ENCODE data around the gene TRIM27.
"Not testable (repeated sequence)": the region's sequence is repeated elsewhere in the genome, so short reads cannot be mapped to it uniquely, and the experiment has no call there.

TRIM27 gene

DNA sequence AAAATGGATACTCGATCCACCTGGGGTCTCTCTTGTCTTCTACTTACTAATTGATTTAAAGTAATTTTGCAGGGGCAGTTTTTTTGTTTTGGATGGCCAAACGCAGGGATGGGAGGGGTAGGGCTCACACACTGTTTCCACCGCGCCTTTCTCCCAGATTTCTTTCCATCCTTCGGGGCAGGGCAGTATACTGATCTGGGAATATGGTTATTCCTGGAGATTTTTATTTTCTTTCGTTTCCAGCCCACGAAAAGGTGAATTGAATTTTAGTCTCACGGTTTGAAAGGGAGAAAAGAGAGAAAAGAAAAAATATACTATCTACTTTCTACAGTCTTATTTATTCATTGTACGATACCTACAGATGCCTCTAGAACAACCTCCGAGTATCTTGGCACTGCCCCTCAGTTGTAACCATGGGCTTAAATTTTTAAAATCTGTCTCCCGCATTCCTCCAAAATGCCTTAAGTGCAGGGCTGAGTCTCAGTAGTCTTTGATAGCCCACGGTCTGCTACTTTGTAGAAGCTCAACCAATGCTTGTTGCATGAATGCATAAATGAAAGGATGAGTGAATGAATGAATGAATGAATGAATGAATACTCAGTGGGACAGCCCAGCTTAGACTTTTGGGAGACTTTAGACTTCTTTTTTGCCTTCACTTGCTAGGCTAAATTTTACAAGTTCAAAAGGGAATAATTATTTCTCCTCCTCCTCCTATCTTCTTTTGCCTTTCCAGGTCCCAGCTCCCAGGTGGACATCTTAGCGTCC is 18.1 kb upstream of the TRIM27 start:
- no peak for DNase-seq

DNA sequence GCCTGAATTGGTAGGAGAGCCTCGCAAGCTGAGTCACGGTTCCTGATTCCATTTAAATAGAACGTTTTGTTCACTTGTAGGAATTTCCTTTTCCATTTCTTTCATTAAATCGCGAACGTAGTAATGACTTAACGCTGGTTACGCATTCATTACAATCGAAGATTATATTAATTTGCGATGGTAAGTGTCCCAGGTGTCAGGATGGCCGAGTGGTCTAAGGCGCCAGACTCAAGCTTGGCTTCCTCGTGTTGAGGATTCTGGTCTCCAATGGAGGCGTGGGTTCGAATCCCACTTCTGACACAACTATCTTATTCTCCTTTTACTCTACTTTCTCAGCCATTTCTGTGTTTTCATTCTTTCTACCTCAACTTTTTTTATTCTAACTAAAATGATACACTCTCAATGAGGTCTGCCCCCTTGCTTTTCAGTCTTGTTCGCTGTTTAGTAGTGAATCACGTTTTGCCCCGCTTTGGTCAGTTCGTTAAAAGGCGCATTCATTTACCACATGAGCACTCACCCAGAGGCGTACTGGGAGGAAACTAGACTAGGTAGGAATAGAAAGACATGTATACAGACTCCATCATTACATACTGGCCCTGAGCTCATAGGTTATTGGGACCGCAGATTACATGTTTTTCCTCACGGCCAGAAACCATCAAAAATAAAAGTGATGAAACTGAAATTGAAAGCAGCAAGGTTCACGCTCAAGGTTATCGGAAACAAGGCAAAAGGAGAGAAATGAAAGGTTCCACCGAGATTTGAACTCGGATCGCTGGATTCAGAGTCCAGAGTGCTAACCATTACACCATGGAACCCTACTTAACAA is 17.3 kb upstream of the TRIM27 start:
- DNase-seq: peak; percentile 82

DNA sequence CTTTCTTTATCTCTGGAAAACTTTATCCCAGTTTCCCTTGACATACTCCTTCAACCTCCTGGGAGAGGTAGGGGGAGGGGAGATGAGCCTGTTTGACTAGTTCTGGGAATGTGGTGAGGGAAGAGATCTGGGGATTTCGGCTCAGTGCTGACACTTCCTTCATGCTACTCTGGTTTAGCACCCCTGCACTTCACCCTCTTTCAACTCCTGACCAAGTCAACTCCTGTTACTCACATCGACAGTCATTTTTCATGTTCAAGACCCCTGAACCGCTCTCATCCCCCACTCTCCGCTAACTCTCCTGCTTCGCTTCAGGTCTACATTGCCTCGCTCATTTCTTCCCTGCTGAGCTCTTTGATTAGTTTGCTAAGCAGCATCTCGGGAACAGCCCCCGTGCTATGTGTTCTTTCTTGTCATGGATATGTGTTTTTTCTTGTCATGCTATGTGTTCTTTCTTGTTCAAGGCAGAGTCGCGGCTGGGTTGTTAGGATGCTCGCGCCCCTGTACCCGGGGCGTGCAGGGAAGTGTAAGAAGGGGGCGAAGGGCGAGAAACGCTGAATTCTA is 16.6 kb upstream of the TRIM27 start:
- DNase-seq: peak; percentile 69

DNA sequence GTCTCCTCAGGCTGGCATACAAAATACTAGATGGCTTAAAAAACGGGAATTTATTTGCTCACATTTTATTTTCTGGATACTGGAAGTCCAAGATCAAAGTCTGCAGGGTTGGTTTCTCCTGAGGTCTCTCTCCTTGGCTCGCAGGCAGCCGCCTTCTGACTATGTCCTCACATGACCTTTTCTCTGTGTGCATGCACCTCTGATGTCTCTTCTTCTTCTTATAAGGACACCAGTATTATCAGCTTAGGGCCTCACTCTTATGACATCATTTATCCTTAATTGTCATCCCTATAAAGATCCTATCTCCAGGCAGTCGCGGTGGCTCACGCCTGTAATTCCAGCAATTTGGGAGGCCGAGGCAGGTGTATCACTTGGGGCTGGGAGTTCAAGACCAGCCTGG is 9.3 kb upstream of the TRIM27 start:
- DNase-seq: no peak

DNA sequence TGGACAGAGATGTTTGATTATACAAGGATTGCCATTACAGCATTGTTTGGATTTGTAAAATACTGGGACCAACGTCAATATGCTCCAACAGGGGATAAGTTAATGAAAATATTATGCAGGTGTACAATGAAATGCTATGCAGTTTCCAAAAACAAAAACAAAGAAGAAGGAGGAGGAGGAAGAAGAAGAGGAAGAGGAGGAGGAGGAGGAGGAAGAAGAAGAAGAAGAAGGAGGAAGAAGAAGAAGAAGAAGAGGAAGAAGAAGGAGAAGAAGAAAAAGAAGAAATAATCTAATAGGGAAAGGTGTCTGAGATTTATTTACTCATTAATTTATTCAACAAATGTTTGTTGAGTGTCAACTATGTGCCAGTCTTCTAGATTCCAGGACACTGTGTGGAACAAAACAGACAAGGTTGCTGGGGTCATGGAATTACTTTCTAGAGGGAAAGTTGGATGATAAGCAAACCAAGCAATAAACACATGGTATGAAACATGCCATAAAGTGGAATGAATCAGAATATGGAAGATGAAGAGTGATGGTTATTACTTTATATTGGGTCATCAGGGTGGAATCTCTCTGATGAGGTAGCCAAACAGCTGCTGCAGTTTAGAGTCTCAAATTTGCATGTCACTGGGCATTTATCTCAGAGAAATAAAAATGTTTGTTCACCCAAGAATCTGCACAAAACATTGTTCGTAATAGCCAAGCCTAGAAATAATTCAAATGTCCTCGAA is 6.3 kb upstream of the TRIM27 start:
- no peak for DNase-seq

DNA sequence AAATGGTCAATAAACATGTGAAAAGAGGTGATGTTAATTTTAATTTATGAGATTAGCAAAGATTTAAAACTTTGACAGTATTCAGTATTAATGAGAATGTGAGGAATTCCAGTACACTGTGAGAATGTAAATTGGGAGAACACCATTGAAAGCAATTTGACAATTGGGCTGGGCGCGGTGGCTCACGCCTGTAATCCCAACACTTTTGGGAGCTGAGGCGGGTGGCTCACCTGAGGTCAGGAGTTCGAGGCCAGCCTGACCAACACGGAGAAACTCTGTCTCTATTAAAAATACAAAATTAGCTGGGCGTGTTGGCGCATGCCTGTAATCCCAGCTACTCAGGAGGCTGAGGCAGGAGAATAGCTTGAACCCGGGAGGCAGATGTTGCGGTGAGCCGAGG is 5.6 kb upstream of the TRIM27 start:
- DNase-seq: not testable (repeated sequence)

DNA sequence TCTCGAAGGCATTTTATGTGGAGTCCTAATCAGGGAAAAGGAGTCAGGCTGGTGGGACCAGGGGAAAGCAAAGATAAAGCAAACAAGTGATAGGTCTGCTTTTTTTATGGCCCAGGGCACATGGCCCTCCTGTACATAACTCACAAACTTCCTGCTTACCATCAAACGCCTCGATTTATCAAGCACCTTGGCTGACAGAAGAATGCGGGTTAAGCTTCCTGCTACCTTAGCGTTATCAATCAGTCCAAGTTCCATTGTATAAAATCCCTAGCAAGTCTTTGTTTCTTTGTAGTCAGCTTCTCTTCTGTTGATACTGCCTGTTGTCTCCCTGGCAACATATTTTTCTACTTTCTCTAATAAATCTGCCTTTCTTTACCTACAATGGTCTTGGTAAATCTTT is 4.1 kb upstream of the TRIM27 start:
- DNase-seq: no peak

DNA sequence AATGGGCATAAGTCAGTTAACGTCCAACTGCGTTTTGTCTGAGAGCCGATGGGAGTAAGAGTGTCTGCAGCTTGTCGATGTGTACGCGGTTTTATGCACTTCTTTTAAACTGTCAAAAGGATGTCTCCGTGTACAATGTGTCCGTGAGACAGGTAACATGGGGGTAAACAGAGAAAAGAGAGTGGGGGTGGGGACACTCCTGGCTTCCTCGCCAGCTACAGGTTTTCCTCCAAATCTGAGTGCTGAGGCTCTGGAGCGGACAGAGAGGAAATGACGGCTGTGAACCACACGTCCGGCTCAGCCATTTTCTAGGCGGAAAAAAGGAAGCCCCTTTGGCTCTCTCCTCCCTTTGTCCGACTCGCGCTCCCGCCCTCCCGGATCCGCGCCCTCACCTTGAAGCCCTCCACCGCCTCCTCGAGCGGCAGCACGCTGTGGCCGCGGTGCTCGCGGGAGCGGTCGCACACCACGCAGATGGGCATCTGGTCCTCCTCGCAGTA is 916 bp downstream of the TRIM27 start:
- DNase-seq: peak; percentile 57

DNA sequence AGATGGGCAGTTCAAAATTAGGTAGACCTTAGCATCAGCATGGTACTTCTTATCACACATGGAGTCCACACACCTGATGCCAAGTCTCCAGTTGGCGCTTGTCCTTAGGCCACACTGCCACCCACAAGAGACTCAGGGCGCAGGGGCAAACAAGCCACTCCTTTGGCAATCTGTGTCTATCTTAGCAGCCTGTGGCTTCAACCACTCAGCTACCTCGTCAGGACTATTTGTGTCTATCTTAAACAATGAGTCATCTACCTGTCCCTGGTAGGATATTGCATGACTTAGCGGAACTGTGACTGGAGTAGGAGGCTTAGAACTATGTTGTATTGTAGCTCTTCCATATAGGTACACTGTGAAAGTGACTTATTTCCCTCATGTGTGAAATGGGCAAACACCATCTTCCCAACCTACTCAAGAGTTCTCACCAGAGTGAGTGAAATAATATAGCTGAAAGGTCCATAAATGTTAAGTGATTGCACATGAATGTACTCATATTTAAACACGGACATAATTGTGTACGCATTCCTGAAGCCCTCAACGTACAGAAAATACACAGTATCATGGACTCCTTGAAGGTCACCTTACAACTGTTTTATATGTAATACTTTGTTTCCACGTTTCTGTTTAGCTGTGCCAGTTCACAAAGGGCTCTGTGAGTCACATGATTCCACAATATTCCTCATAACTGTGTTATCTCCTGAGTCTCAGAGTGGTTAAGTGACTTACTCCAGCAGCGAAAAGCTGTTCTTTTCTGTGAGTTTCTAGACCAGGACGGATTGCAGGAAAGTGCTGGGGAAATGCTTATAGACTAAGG is 1.6 kb downstream of the TRIM27 start:
- peak; percentile 35 for DNase-seq

DNA sequence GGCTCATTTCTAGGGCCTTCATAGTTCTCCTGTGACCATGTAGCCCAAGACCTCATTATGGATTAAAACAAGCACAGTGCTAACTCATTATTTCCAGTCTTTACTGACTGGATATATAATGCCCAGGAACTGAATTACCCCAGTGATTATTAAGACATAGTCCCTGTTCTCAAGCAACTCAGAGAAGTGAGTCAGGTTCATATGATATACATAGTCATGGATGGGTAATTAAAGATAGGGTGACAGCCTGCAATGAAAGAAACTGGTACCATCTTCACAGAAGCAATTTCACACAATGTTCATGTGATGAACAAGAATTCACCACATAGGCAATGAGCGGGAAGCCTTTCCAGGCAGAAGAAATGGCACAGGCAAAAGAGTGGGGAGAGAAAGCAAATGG is 3.5 kb downstream of the TRIM27 start:
- DNase-seq: no peak

DNA sequence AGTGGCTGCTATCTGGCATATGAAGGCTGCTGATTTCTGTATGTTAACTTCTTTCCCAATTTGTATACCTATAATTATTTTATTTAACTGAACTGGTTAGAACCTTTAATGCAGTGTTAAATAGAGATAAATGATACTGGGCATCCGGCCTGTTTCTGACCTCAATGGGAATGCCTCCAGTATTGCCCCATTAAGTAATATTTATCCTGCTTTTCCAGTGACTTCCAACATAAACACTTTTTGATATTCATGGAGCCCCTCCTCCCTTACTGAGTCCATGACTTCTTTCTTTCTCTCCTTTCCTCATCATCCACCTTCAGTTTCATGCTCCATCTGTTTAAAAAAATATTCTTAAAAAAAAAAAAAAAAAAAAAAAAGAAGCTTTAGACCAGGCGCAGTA is 8.8 kb downstream of the TRIM27 start:
- DNase-seq: no peak

DNA sequence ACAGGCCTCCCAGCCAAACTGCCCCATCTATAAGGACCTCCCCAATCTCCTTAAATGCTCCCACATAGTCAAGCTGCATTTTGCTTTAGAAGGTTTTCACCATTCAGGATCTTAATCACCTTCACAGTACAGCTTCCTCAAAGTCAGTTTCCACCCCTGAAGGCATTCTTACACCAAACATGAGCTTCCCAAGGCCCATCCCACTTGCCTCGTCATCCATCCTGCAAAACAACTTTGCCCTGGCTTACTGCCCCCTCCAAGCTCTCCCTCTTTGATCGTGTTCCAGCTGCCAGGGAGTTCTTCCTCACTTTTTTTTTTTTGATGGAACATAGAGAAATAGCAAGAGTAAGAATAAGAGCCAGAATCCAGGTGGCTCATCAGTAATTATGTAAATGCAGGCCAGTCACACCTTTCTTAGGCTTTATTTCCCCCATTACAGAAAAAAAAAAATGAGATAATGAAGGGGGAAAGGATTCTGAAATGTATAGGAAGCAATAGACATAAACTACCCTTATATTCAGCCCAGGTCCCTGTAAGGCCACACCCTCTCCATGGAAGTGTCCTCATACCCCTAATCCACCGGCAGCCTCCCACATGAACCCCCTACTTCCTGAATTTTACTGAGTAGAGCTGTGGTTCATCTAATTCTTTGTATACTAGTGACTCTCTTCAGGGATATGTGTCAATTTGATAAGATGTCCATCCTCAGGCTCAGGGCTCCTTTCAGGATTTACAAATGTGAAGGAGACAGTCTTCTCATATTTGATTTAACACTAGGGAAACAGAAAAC is 12.7 kb downstream of the TRIM27 start:
- DNase-seq: no peak

DNA sequence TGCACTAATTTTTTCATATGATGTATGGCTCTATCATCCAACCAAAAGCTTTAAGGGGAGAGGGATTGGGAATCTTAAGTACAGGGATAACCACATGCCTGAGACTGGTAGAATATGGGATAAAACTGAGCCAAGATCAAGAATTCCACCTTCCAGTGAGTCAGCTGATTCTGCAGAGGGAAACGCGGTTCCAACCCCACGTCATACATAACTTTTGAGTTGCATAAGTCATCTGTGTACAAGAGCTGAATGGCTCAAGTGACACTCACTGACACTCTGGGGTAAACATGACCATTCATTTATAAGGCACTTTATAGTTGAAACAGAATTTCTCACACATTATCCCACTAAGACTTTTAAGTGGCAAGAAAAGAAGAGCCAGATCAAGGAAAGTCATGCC is 16.4 kb downstream of the TRIM27 start:
- DNase-seq: no peak

DNA sequence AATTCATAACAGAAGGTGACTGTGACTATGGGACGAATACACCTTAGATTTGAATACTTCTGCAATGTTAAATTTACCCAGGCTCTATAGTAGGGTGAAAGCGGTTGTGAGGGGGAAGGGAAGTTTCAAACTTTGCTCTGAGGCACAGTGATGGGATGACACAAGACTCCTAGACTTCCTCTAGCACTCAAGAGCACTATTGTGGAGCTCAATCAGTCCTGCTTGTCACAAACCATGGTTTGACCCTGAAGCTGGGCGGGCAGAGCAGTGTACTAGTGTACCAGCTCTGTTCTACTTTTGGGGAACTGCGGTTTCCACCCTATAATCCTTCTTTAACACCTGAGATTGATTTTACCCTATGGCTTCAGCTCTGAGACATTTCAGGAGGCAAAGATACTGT is 17.1 kb downstream of the TRIM27 start:
- no peak for DNase-seq

DNA sequence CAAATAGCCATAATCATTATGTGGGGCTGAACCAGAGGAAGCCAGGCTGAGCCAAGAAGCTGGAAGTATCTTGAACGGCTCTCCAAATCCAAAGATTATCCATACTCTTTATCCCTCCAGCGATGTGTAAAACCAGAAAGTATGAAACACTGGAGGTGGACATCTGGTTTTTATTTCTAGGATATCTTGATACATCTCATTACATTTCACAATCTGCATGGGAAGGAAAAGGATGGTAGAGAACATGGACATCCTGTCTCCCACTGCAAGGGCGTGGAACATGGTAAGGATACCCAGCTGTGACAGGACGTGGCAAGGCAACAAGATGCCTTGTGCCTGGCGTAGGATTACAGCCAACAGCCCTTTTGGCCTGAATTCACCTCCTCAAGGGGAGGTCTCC is 20.1 kb downstream of the TRIM27 start:
- DNase-seq: no peak

DNA sequence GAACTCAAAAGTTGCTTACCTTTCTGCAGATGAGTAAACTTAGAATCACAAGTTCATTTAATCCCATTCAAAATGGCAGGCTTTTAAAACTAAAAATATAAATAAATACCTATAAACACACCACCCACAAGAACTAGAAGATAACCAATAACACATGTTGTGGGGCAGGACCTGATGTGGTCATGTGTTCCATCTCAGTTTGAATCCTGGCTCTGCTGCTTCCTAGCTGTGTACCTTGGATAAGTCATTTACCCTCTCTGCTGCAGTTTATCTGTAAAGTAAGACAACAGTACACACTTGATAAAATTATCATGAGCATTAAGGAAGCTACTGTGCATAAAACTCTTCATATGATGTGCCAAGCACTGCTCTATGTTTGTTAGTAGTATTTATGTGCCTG is 22.0 kb downstream of the TRIM27 start:
- DNase-seq: no peak

DNA sequence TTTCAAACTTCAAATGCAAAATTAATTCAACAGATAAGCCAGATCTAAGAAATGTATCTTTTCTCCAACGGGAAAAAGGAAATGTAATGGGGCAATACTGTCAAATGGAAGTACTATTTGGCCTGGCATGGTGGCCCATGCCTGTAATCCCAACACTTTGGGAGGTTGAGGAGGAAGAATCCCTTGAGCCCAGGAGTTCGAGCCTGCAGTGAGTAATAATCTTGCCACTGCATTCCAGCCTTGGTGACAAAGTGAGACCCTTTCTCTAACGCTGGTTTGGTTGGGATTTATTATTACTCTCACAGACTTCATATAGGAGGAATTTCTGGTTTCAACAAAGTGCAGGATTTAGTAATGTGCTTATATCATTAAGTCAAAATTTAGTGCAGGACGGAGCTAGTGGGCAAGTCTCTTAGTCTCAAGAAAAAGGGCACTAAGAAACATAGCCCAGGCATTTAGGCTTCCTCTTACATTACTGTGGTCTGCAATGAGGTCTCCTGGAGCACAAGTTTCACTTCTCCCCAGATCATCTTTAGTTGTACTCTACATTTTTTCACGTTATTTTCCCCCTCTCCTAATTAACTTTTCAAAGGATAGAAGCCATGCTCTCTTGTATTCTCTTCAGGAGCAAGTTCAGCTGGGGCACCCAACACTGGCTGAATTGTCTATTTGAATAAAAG is 23.1 kb downstream of the TRIM27 start:
- no peak for DNase-seq

DNA sequence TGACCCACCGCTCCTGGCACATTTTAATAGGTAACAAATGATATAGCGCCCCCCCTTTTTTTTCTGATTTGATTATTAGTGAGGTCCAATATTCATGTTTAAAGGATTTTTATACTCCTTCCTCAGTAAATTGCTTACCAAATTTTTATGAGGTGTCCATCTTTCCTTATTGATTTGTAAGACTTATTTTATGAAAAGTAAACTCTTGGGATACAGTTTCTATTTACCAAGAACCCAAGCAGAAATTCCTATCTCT is 25.1 kb downstream of the TRIM27 start:
- DNase-seq: no peak

DNA sequence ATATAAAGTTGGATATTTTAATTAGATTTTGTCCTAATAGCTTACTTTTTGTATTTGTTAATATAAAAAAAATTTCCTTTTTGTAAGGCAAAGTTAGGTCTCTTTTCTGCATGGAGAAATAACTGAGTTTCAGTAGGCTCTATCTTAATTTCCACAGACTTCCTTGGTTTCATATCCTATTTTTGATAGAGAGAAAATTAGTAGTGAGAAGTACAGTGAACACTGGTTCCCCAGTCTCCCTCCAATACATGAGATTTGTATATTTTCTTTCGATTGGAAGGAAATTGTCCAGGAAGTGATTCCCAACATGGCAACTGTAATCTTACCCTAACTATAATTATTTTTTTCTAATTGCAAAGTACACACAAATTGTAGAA is 26.4 kb downstream of the TRIM27 start:
- no peak for DNase-seq

DNA sequence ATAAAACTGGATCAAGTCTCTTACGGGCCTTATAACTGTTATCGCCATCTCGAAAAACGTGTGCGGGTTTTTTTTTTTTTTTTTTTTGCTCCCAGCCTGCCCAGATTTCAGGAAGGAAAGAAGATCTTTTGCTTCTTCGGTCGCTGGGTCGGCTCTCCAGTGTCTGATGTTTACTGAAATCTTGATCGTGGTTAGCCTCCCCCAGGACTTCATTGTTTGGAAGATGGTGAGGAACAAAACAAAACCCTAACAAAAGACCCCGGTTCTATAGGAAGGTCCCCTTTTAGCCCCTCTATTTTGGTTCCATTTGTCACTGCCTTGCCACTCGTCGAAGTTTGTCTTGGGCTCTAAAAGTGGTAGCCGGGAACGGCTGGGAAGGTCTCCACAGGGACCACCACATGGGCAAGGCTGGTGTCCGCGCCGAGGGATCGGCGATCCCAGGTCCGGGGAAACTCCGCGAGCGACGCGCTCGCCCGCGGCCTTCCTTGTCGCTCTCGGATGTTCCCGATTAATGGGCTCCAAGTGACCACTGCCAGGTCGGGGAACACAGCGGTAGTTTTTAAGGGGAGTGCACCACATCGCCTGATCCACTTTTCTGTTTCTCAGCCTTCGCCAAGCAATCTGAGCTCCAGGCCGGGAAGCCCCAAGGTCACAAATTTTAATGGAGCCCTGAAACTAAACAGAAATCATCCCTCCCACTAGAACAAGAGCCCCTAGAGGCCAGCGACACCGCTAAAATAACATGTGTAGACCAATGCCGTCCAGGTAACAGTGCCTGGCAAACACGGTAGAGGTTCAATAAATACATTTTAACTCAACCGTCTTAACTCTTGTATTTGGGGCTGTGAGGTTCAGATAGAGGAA is 27.0 kb downstream of the TRIM27 start:
- peak; percentile 51 for DNase-seq

Data from stimulated activated CD4-positive, alpha-beta T cell treated with anti-CD3 and anti-CD28 coated beads, Interleukin-15, amount 100 ng/mL, for 24 hours (primary cell).